Bronchus fibroblast of lung (primary cell): ENCODE data around the gene SLC43A1. TPM values are rescaled to one million over a fixed set of nuclear protein-coding genes. Genes with fewer than 3 reads are reported as not detected.

ENCODE experiments used
- total RNA-seq: library from RNA; depleted of rRNA; stranded (reverse); fragments of >200 nt; gene quantifications from 2 replicates; pipeline ENCODE4 v1.2.3, GENCODE V29; 2015

SLC43A1 gene
- total RNA-seq: 17.1 and 18.8 TPM in 2 replicates

GRCh38 chr11:57515332-57516060, at the start of gene SLC43A1:
Gene SLC43A1 (minus strand): TSS chr11:57515702. CDS start chr11:57514111, 1,591 bp downstream.

GRCh38 chr11:57536947-57537619, 21.6 kb upstream of the SLC43A1 start, which contains the start of gene SMTNL1:
Gene SMTNL1 (plus strand): TSS chr11:57537595. CDS start chr11:57542643, 5,048 bp downstream.

GRCh38 chr11:57530596-57531507, 15.3 kb upstream of the SLC43A1 start, which contains the start of gene TIMM10:
Gene TIMM10 (minus strand): TSS chr11:57530754. CDS start chr11:57530189, 565 bp downstream.

GRCh38 chr11:57460022-57460757, 55.3 kb downstream of the SLC43A1 start, which contains the start of gene RTN4RL2:
Gene RTN4RL2 (plus strand): TSS chr11:57460528. CDS start chr11:57460866, 338 bp downstream.

Other genes starting within 250 kb of the SLC43A1 start
- gene TNKS1BP1, start 190.8 kb downstream of the SLC43A1 start, total RNA-seq: 60.4 and 70.6 TPM in 2 replicates
- gene SSRP1, start 179.8 kb downstream of the SLC43A1 start, total RNA-seq: 140 and 147 TPM in 2 replicates
- gene P2RX3, start 177.3 kb downstream of the SLC43A1 start, total RNA-seq: 0.15 TPM in 1 of 2 replicates, not detected in the other
- gene PRG3, start 134.6 kb downstream of the SLC43A1 start, total RNA-seq: not detected in 2 replicates
- gene PRG2, start 125.1 kb downstream of the SLC43A1 start, total RNA-seq: not detected in 2 replicates
- gene SLC43A3, start 88.6 kb downstream of the SLC43A1 start, total RNA-seq: 64.2 and 82.5 TPM in 2 replicates
- gene RTN4RL2, start 55.2 kb downstream of the SLC43A1 start, total RNA-seq: 1.3 TPM in 2 replicates
- 53.1 and 56.5 TPM in 2 replicates for gene TIMM10, start 15.1 kb upstream of the SLC43A1 start, total RNA-seq
- not detected in 2 replicates for gene SMTNL1, start 21.9 kb upstream of the SLC43A1 start, total RNA-seq
- 35.1 and 41.9 TPM in 2 replicates for gene UBE2L6, start 52.0 kb upstream of the SLC43A1 start, total RNA-seq
- 56.3 and 67.6 TPM in 2 replicates for gene SERPING1, start 82.0 kb upstream of the SLC43A1 start, total RNA-seq
- gene YPEL4, start 134.2 kb upstream of the SLC43A1 start, total RNA-seq: 0.17 and 0.45 TPM in 2 replicates
- 15.0 and 15.8 TPM in 2 replicates for gene CLP1, start 142.1 kb upstream of the SLC43A1 start, total RNA-seq
- gene ZDHHC5, start 152.4 kb upstream of the SLC43A1 start, total RNA-seq: 37.3 and 39.7 TPM in 2 replicates
- 25.4 and 36.4 TPM in 2 replicates for gene MED19, start 196.5 kb upstream of the SLC43A1 start, total RNA-seq
- gene TMX2, start 196.9 kb upstream of the SLC43A1 start, total RNA-seq: 59.6 and 60.0 TPM in 2 replicates
- gene SELENOH, start 225.8 kb upstream of the SLC43A1 start, total RNA-seq: 220 and 229 TPM in 2 replicates
- gene BTBD18, start 236.1 kb upstream of the SLC43A1 start, total RNA-seq: not detected in 2 replicates
- 61.7 and 64.1 TPM in 2 replicates for gene CTNND1, start 246.1 kb upstream of the SLC43A1 start, total RNA-seq